ENCODE measurements around the gene RBM34.
"Not testable (repeated sequence)": the region's sequence is repeated elsewhere in the genome, so short reads cannot be mapped to it uniquely, and the experiment has no call there.

RBM34 gene

GRCh38 chr1:235098547-235098946 is 62.5 kb downstream of the RBM34 start:
- no peak overlapping the region for H3K9ac ChIP-seq (ENCODE audit: low read depth, low read length)
- H3K9me3 ChIP-seq (ENCODE audit: control insufficient read depth, insufficient read depth, low read length), result no peaks in the 10 kb centered on the region
- peaks cover 5% of the 10 kb centered on the region; the same call in 1 of the 2 replicates for H3K4me1 ChIP-seq (ENCODE audit: insufficient read depth, low read length)
- H3K36me3 ChIP-seq (ENCODE audit: insufficient read depth, low read length), result no peaks in the 10 kb centered on the region

- H3K9ac ChIP-seq (ENCODE audit: low read depth, low read length); H3K9me3 ChIP-seq (ENCODE audit: control insufficient read depth, insufficient read depth, low read length); H3K4me1 ChIP-seq (ENCODE audit: insufficient read depth, low read length); H3K36me3 ChIP-seq (ENCODE audit: insufficient read depth, low read length): not testable (repeated sequence)
Measured at GRCh38 chr1:235097501-235097900, 63.5 kb downstream of the RBM34 start.

- no peaks in the 10 kb centered on the region for H3K36me3 ChIP-seq (ENCODE audit: insufficient read depth, low read length)
- peaks cover 7% of the 10 kb centered on the region for H3K4me1 ChIP-seq (ENCODE audit: insufficient read depth, low read length)
- no peak overlapping the region for H3K9ac ChIP-seq (ENCODE audit: low read depth, low read length)
- no peaks in the 10 kb centered on the region for H3K9me3 ChIP-seq (ENCODE audit: control insufficient read depth, insufficient read depth, low read length)
Measured at GRCh38 chr1:235095938-235096562, 65.0 kb downstream of the RBM34 start.

- Histone ChIP-seq H3K36me3 (ENCODE audit: insufficient read depth, low read length) (no peaks in the 10 kb centered on the region), H3K4me1 (ENCODE audit: insufficient read depth, low read length) (peaks cover 13% of the 10 kb centered on the region), H3K9ac (ENCODE audit: low read depth, low read length) (peak overlapping the region; percentile 31; the same call in 1 of the 2 replicates), H3K9me3 (ENCODE audit: control insufficient read depth, insufficient read depth, low read length) (no peaks in the 10 kb centered on the region)
Measured at GRCh38 chr1:235093696-235094592, 67.1 kb downstream of the RBM34 start.

- Histone ChIP-seq H3K9me3 (ENCODE audit: control insufficient read depth, insufficient read depth, low read length) (no peaks in the 10 kb centered on the region), H3K9ac (ENCODE audit: low read depth, low read length) (peak overlapping the region; percentile 31), H3K4me1 (ENCODE audit: insufficient read depth, low read length) (peaks cover 17% of the 10 kb centered on the region), H3K36me3 (ENCODE audit: insufficient read depth, low read length) (no peaks in the 10 kb centered on the region)
Measured at GRCh38 chr1:235093013-235093695, 67.9 kb downstream of the RBM34 start.

GRCh38 chr1:235092415-235092814 is 68.6 kb downstream of the RBM34 start:
- H3K4me1 ChIP-seq (ENCODE audit: insufficient read depth, low read length), result peaks cover 19% of the 10 kb centered on the region
- H3K9ac ChIP-seq (ENCODE audit: low read depth, low read length); H3K9me3 ChIP-seq (ENCODE audit: control insufficient read depth, insufficient read depth, low read length); H3K36me3 ChIP-seq (ENCODE audit: insufficient read depth, low read length): not testable (repeated sequence)

GRCh38 chr1:235092045-235092406 is 69.0 kb downstream of the RBM34 start:
- not testable (repeated sequence) for H3K9me3 ChIP-seq (ENCODE audit: control insufficient read depth, insufficient read depth, low read length); H3K36me3 ChIP-seq (ENCODE audit: insufficient read depth, low read length); H3K9ac ChIP-seq (ENCODE audit: low read depth, low read length)
- peaks cover 19% of the 10 kb centered on the region for H3K4me1 ChIP-seq (ENCODE audit: insufficient read depth, low read length)

GRCh38 chr1:235091319-235092044 is 69.6 kb downstream of the RBM34 start:
- not testable (repeated sequence) for H3K9ac ChIP-seq (ENCODE audit: low read depth, low read length); H3K36me3 ChIP-seq (ENCODE audit: insufficient read depth, low read length); H3K9me3 ChIP-seq (ENCODE audit: control insufficient read depth, insufficient read depth, low read length)
- peaks cover 19% of the 10 kb centered on the region for H3K4me1 ChIP-seq (ENCODE audit: insufficient read depth, low read length)

- peaks cover 14% of the 10 kb centered on the region for H3K4me1 ChIP-seq (ENCODE audit: insufficient read depth, low read length)
- no peaks in the 10 kb centered on the region for H3K36me3 ChIP-seq (ENCODE audit: insufficient read depth, low read length)
- H3K9me3 ChIP-seq (ENCODE audit: control insufficient read depth, insufficient read depth, low read length), result no peaks in the 10 kb centered on the region
- no peak overlapping the region for H3K9ac ChIP-seq (ENCODE audit: low read depth, low read length)
Measured at GRCh38 chr1:235090406-235091069, 70.5 kb downstream of the RBM34 start.

GRCh38 chr1:235088907-235089306 is 72.1 kb downstream of the RBM34 start:
- Histone ChIP-seq H3K36me3 (ENCODE audit: insufficient read depth, low read length) (no peaks in the 10 kb centered on the region), H3K9me3 (ENCODE audit: control insufficient read depth, insufficient read depth, low read length) (no peaks in the 10 kb centered on the region), H3K4me1 (ENCODE audit: insufficient read depth, low read length) (peaks cover 16% of the 10 kb centered on the region), H3K9ac (ENCODE audit: low read depth, low read length) (no peak overlapping the region)

- Histone ChIP-seq H3K4me1 (ENCODE audit: insufficient read depth, low read length) (peaks cover 20% of the 10 kb centered on the region), H3K9ac (ENCODE audit: low read depth, low read length) (no peak overlapping the region)
Measured at GRCh38 chr1:235088430-235088829, 72.6 kb downstream of the RBM34 start.

GRCh38 chr1:235087906-235088305 is 73.1 kb downstream of the RBM34 start:
- Histone ChIP-seq H3K9me3 (ENCODE audit: control insufficient read depth, insufficient read depth, low read length) (no peaks in the 10 kb centered on the region), H3K9ac (ENCODE audit: low read depth, low read length) (no peak overlapping the region), H3K36me3 (ENCODE audit: insufficient read depth, low read length) (no peaks in the 10 kb centered on the region), H3K4me1 (ENCODE audit: insufficient read depth, low read length) (peaks cover 25% of the 10 kb centered on the region)

More at GRCh38 chr1:235088430-235088829, 72.6 kb downstream of the RBM34 start:
- no peaks in the 10 kb centered on the region for H3K36me3 ChIP-seq (ENCODE audit: insufficient read depth, low read length)
- no peaks in the 10 kb centered on the region for H3K9me3 ChIP-seq (ENCODE audit: control insufficient read depth, insufficient read depth, low read length)

- not testable (repeated sequence) for H3K9ac ChIP-seq (ENCODE audit: low read depth, low read length); H3K36me3 ChIP-seq (ENCODE audit: insufficient read depth, low read length); H3K9me3 ChIP-seq (ENCODE audit: control insufficient read depth, insufficient read depth, low read length)
- peaks cover 19% of the 10 kb centered on the region for H3K4me1 ChIP-seq (ENCODE audit: insufficient read depth, low read length)
Measured at GRCh38 chr1:235085411-235086117, 75.5 kb downstream of the RBM34 start.
